Breast epithelium (tissue), 3 donors: Measurements from ENCODE around the gene TBC1D2B.

ENCODE experiments used
- POLR2A ChIP-seq: fragments of 450-650 bp; IDR thresholded peaks from one replicate; pipeline ENCODE4 v1.6.1; 2016; ENCODE audit warnings: antibody characterized with exemption, mild to moderate bottlenecking, moderate library complexity
- TF ChIP-seq, protein P1 (sequence below), 3 donors: fragments of 450-650 bp; IDR thresholded peaks; one replicate each; pipeline ENCODE4 v1.5.1; 2016 to 2017; ENCODE audit warnings: antibody characterized with exemption in 3 of 3, mild to moderate bottlenecking in 3 of 3, moderate library complexity in 3 of 3

DNA sequence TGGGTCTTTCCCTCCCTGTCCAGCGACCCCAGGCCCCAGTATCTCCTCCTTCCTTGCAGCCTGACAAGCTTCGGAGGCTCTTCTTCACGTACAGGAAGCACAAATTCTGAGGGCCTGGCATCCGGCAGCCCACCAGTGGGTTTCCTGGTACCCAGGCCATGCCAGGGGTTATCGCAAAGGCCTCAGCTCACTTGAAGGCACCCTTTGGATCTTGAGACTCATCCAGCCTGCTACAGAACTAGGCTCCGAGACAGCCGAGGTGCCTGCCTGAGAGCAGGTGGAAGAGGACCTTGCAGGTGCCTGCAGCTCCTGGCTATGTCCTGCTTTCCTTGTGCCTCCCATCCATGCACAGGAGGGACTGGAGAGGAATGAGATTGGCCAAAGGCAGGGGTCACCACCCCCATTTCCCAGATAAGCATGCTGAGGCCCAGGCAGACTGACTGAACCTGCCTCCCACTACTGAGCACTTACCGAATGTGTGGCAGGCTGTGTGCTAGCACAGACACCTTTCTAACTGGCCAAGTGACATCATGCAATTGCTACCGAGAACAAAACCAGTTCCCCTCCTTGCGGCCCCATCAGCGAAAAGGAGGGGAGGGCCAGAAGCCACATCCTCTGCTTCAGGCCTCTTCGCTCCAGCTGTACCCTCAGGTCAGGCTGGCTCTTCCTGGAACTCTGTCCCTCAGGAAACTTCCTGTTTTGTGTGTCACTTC, 26.1 kb upstream of the TBC1D2B start:
- no peak for TF ChIP-seq POLR2A
- TF ChIP-seq, protein P1, sequence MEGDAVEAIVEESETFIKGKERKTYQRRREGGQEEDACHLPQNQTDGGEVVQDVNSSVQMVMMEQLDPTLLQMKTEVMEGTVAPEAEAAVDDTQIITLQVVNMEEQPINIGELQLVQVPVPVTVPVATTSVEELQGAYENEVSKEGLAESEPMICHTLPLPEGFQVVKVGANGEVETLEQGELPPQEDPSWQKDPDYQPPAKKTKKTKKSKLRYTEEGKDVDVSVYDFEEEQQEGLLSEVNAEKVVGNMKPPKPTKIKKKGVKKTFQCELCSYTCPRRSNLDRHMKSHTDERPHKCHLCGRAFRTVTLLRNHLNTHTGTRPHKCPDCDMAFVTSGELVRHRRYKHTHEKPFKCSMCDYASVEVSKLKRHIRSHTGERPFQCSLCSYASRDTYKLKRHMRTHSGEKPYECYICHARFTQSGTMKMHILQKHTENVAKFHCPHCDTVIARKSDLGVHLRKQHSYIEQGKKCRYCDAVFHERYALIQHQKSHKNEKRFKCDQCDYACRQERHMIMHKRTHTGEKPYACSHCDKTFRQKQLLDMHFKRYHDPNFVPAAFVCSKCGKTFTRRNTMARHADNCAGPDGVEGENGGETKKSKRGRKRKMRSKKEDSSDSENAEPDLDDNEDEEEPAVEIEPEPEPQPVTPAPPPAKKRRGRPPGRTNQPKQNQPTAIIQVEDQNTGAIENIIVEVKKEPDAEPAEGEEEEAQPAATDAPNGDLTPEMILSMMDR (IDR thresholded peaks at IDR 0.05), result no peak
